Loucy (cell line): Measurements from ENCODE around the gene C11orf71.

Experiments
- H2AFZ ChIP-seq: fragments of 200-600 bp; sonication (generic); 2 replicates; pipeline ENCODE4 v1.6.0; 2016; ENCODE audit warnings: antibody characterized with exemption, mild to moderate bottlenecking, low read length, moderate library complexity
- H3F3A ChIP-seq: fragments of 200-600 bp; 2 replicates; pipeline ENCODE4 v1.6.0; 2016; ENCODE audit warnings: antibody characterized with exemption, low read depth, mild to moderate bottlenecking
- H3K27me3 ChIP-seq: fragments of 200-600 bp; sonication (generic); 2 replicates; pipeline ENCODE4 v1.6.1; 2014; ENCODE audit warnings: low read length, mild to moderate bottlenecking; ENCODE audit not compliant: insufficient read depth, poor library complexity, severe bottlenecking
- H3K36me3 ChIP-seq: fragments of 200-600 bp; sonication (generic); 2 replicates; pipeline ENCODE4 v1.6.1; 2016; ENCODE audit warnings: low read length; ENCODE audit not compliant: insufficient read depth
- H3K4me1 ChIP-seq: fragments of 200-600 bp; sonication (generic); 2 replicates; pipeline ENCODE4 v1.5.1; 2014; ENCODE audit warnings: low read length, mild to moderate bottlenecking; ENCODE audit not compliant: insufficient read depth, poor library complexity, severe bottlenecking
- H3K4me2 ChIP-seq: fragments of 200-600 bp; sonication (generic); 2 replicates; pipeline ENCODE4 v1.6.0; 2014; ENCODE audit warnings: antibody characterized with exemption, low read length, low read depth, mild to moderate bottlenecking; ENCODE audit not compliant: poor library complexity, severe bottlenecking
- H3K4me3 ChIP-seq: fragments of 200-600 bp; sonication (generic); 2 replicates; pipeline ENCODE4 v1.5.1; 2014; ENCODE audit warnings: low read length, mild to moderate bottlenecking, mixed read lengths; ENCODE audit not compliant: poor library complexity, severe bottlenecking
- H3K79me2 ChIP-seq: fragments of 200-600 bp; sonication (generic); 2 replicates; pipeline ENCODE4 v1.6.1; 2014; ENCODE audit warnings: low read length; ENCODE audit not compliant: insufficient read depth
- H3K9ac ChIP-seq: fragments of 200-600 bp; sonication (generic); 2 replicates; pipeline ENCODE4 v1.6.0; 2014; ENCODE audit warnings: mild to moderate bottlenecking, low read depth, low read length, moderate library complexity; ENCODE audit not compliant: poor library complexity, severe bottlenecking
- H3K9me2 ChIP-seq: fragments of 200-600 bp; sonication (generic); replicated peaks from 2 replicates; pipeline ENCODE4 v1.6.1; 2016; ENCODE audit warnings: low read depth, low read length, mixed read lengths
- H3K9me3 ChIP-seq: fragments of 200-600 bp; sonication (generic); 2 replicates; pipeline ENCODE4 v1.6.1; 2014; ENCODE audit warnings: mild to moderate bottlenecking, antibody characterized with exemption, low read length, low read depth; ENCODE audit not compliant: insufficient read depth
- H4K20me1 ChIP-seq: fragments of 200-600 bp; sonication (generic); 2 replicates; pipeline ENCODE4 v1.6.0; 2014; ENCODE audit warnings: antibody characterized with exemption, low read length, mild to moderate bottlenecking; ENCODE audit not compliant: insufficient read depth, poor library complexity, severe bottlenecking
- EZH2phosphoT487 ChIP-seq: fragments of 200-600 bp; IDR thresholded peaks from 2 replicates; pipeline ENCODE4 v1.6.1; 2018; ENCODE audit warnings: antibody characterized with exemption, mild to moderate bottlenecking, moderate library complexity, borderline replicate concordance
- TF ChIP-seq, protein P1 (sequence below): fragments of 200-600 bp; sonication (generic); conservative IDR thresholded peaks from 2 replicates; pipeline ENCODE4 v1.5.1; 2014; ENCODE audit warnings: mild to moderate bottlenecking, antibody characterized with exemption, low read length

C11orf71 gene

DNA sequence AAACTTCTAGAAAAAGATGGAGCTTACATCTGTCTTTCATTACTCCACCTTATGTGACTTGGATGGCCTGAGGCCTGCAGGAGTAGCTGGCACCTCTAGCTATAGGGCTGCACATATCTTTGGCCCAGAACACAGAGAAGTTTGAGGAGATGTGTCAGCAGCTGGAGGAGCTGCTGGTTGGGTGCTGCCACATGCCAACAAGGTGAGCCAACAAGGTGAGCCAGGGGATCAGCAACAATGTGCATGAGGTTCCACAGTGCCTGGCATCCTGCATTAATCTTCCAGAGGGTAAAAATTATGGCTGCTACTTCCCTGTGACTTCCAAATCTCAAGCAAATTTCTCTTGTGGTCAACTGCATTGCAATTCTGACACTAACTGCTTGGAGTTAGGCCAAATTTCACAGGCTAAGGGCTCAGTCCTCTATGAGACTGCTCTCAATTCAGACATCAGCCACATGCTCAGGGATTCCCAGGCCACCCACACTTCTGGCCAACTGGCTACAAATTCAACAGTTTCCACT is 16.2 kb upstream of the C11orf71 start:
- no peak overlapping the region for H3K4me2 ChIP-seq
- H3K9me3 ChIP-seq = no peaks in the 10 kb centered on the region
- H3K79me2 ChIP-seq = no peaks in the 10 kb centered on the region
- H3K27me3 ChIP-seq = no peaks in the 10 kb centered on the region
- peaks cover 6% of the 10 kb centered on the region; the same call in 1 of the 2 replicates for H3K36me3 ChIP-seq
- no peaks in the 10 kb centered on the region for H3K4me1 ChIP-seq
- H2AFZ ChIP-seq = no peak overlapping the region
- TF ChIP-seq, protein P1, sequence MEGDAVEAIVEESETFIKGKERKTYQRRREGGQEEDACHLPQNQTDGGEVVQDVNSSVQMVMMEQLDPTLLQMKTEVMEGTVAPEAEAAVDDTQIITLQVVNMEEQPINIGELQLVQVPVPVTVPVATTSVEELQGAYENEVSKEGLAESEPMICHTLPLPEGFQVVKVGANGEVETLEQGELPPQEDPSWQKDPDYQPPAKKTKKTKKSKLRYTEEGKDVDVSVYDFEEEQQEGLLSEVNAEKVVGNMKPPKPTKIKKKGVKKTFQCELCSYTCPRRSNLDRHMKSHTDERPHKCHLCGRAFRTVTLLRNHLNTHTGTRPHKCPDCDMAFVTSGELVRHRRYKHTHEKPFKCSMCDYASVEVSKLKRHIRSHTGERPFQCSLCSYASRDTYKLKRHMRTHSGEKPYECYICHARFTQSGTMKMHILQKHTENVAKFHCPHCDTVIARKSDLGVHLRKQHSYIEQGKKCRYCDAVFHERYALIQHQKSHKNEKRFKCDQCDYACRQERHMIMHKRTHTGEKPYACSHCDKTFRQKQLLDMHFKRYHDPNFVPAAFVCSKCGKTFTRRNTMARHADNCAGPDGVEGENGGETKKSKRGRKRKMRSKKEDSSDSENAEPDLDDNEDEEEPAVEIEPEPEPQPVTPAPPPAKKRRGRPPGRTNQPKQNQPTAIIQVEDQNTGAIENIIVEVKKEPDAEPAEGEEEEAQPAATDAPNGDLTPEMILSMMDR = no peak
- TF ChIP-seq EZH2phosphoT487 = no peak
- no peak overlapping the region for H3K4me3 ChIP-seq
- no peaks in the 10 kb centered on the region for H3F3A ChIP-seq
- H4K20me1 ChIP-seq = no peaks in the 10 kb centered on the region
- H3K9me2 ChIP-seq = no peaks in the 10 kb centered on the region
- no peak overlapping the region for H3K9ac ChIP-seq

DNA sequence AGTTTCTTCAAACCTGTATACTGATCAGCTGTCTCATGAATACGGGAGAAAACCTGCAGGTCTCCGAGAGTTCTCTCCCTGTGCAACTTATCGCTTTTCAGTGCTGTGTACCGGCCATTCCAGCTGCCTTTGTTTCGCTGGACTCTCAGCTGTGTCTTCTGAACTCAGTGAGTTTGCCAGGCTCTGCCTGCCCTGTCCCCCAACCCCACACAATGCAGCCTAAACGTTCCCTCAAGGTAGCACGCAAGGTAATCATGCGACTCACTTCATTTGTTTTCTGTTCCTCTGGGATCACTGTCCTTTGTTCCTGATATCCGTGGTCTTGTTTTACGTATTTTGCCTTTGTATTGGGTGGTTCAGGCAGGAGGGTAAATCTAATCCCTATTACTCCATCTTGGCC is 13.6 kb upstream of the C11orf71 start:
- Histone ChIP-seq H2AFZ (no peak overlapping the region), H3K79me2 (no peaks in the 10 kb centered on the region), H3K36me3 (peaks cover 24% of the 10 kb centered on the region; the same call in 1 of the 2 replicates), H3K9me3 (no peaks in the 10 kb centered on the region), H3F3A (no peaks in the 10 kb centered on the region), H3K4me2 (no peak overlapping the region), H3K4me1 (no peaks in the 10 kb centered on the region), H3K27me3 (no peaks in the 10 kb centered on the region), H3K9ac (no peak overlapping the region), H3K9me2 (no peaks in the 10 kb centered on the region), H4K20me1 (no peaks in the 10 kb centered on the region), H3K4me3 (no peak overlapping the region)
- no peak for TF ChIP-seq EZH2phosphoT487
- TF ChIP-seq, protein P1 = no peak

DNA sequence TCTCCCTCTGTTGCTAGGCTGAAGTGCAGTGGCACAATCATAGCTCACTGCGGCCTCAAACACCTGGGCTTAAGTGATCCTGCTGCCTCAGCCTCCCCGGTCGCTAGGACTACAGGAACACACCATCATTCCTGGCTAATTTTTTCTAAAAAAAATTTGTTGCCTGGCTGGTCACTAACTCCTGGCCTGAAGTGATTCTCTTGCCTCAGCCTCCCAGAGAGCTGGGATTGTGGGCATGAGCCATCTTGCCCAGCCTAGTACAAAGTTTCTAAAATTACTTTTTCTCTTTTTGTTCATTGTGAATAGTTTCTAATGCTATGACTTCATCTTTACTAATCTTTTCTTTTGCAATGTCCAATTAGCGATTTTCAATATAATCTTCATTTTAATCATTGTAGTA is 12.6 kb upstream of the C11orf71 start:
- Histone ChIP-seq H3K27me3 (no peaks in the 10 kb centered on the region), H3K4me2 (no peak overlapping the region)

More for the DNA sequence above, 12.6 kb upstream of the C11orf71 start:
- Histone ChIP-seq H3K9me3 (no peaks in the 10 kb centered on the region), H2AFZ (no peak overlapping the region), H3K9ac (no peak overlapping the region), H3K9me2 (no peaks in the 10 kb centered on the region), H3F3A (no peaks in the 10 kb centered on the region), H3K79me2 (no peaks in the 10 kb centered on the region), H3K4me3 (no peak overlapping the region), H3K4me1 (no peaks in the 10 kb centered on the region), H3K36me3 (peaks cover 34% of the 10 kb centered on the region; the same call in 1 of the 2 replicates), H4K20me1 (no peaks in the 10 kb centered on the region)
- TF ChIP-seq, protein P1 = no peak
- no peak for TF ChIP-seq EZH2phosphoT487
